ENCODE measurements around the gene DIO3.

The DIO3 gene

DNA sequence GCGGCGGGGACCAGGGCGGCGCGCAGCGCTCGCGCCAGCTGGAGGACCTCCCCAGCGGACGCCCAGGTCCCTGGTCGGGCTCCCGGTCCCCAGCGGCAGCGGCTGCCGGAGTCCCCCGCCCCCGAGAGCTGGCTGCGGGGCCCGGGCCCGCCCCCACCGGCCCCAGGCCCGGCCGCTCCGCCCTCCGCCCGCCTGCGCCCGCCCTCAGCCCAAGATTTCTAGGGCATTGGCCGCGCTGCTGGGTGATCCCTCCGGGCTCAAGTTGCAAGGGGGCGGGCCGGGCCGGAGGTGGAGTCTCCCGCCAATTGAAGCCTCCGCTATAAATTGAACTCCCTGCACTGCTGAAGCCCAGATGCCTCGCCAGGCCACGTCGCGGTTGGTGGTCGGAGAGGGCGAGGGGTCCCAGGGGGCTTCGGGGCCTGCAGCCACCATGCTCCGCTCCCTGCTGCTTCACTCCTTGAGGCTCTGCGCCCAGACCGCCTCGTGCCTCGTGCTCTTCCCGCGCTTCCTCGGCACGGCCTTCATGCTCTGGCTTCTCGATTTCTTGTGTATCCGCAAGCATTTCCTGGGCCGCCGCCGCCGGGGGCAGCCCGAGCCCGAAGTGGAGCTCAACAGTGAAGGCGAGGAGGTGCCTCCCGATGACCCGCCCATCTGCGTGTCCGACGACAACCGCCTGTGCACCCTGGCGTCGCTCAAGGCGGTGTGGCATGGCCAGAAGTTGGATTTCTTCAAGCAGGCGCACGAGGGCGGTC, at the start of gene DIO3:
DIO3 (plus strand) TSS at position 351 of the 752 bp plus-strand sequence.
- no peak for DNase-seq

DNA sequence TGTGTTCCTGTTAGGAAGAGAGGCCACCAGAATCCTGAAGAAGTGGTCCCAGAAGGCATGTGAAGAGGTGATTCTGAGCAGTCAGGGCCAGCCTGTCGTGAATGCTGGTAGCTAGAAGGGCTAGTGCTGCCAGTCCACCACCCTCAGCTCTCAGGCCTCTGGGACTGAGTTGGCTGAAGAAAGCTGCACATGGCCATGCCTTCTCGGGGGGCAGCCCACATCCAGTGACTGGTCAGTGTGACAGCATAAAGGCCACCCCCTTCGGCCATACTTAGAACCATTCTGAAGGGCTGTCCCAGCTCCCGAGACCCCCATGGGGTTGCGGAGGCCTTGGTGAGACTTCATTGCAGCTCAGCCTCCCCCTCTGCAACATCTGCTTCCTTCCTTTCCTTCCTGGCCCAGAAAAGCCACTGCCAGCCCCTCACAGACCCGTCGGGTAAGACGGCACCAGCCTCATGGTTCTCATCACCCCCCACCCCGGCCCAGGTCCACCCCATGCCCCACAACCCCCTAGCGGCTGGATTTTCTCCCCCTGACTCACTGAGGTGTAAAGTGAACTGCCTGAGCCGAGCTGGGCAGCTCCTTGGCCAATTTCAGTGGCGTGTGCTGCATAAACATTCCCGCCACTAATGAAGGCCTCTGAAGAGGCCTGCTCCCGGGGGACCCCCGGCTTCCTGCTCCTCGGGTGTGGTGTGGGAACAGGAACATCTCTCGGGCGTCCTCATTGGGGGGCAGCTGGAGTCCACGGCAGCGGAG, 49.5 kb upstream of the DIO3 start:
- no peak for DNase-seq

GRCh38 chr14:101512376-101512695, 49.0 kb upstream of the DIO3 start:
- DNase-seq, result no peak

DNA sequence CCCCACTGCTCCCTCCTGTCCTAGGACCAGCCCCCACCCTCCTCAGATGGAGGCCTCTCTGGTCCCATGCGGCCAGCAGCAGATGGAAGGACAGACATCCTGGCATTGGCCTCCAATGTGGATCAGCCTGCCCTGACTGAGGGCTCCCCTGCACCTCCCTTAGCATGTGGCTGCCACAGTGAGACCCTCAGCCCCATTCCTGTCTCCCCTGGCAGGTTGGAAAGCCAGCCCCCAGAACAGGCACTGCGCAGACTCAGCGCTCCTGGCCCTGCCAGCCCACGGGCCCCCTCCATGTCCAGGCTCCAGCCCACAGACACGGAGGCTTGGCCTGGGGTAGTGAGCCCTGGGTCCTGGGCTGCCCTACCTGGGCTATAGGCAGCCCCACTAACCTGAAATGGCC, 47.2 kb upstream of the DIO3 start:
- no peak for DNase-seq

GRCh38 chr14:101516401-101516800, 44.9 kb upstream of the DIO3 start:
- DNase-seq, result no peak

DNA sequence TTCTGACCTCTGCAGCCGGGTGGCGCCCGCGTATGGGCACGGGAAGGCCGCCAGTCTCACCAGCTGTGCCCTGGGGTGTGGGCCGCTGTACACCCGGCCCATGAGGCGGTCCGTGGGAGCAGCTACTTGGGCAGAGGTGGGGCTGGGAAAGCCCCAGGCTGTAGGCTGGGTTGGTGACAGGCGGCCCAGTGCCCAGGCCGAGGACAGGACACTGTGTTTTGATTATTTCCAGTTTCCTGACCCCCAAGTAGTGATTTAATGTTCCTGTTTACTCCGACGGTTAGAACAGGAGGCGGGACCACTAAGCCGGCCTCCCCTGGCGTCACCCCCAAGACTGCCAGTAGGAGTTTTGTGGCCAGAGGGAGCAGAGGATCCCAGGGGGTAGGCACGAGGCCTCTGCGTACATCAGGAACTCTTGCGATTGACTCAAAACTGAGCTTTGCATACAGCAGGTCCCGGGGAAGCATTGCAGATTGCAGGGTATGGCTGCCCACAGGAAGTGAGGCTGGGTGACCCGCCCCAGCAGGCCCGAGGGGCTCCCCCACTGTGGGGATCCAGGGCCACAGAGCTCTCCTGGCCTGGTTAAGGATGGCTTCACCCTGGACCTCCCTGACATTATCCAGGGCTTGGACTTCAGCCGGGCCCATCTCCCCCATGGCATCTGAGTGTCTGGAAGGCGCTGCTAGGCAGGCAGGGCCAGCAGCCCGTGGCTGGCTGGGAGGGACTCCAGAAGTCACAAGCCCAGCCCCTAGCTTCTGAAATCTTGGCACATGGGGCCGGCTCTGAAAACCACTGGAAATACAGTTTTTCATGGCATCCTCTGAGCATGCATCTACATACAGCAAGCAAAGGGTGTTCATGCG, 42.5 kb upstream of the DIO3 start:
- no peak for DNase-seq

DNA sequence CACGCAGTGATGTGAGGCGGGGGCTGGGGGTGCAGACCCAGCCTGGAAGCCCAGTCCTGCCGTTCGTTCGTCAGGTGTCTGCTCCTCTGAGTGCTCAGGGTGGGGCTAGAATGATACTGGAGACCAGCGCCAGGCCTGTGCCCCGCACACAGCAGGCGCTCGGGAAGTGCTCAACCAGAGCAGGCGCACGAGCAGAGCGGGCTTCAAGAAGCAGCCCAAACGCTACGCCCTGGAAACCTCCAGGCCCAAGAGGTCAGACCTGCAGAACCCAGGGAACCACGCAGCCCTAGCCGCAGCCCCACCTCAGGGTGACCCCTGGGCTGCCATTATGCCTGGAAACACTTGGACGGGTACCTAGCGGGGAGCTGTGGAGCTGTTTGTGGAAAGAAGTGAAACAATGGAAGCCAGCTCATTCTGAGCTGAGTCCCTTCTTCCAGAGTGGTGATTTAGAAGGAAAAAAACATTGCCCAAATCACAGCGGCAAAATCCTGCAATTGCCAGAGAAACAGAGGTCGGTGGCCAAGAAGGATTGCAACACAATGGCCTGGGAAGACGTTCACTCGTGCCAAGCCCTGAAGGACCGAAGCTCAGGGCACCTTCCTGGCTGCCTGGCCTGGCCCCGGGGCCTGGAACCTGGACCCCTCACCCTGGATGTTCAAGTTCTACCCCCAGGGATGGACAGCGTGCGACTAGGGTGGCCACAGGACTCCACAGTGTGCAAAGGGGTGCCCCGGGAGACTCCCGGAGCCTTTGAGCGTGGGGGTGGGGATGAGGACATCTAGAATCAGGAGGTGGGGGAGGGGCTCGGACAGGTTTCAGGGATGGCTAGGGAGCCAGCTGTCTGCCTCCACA, 40.4 kb upstream of the DIO3 start:
- DNase-seq, result no peak

GRCh38 chr14:101521473-101521915, 39.8 kb upstream of the DIO3 start:
- no peak for DNase-seq

- no peak for DNase-seq
Observed at GRCh38 chr14:101521978-101522377, 39.3 kb upstream of the DIO3 start.

- DNase-seq, result no peak
Observed at GRCh38 chr14:101525640-101526527, 35.4 kb upstream of the DIO3 start.

GRCh38 chr14:101527987-101528386, 33.3 kb upstream of the DIO3 start:
- DNase-seq, result no peak

DNA sequence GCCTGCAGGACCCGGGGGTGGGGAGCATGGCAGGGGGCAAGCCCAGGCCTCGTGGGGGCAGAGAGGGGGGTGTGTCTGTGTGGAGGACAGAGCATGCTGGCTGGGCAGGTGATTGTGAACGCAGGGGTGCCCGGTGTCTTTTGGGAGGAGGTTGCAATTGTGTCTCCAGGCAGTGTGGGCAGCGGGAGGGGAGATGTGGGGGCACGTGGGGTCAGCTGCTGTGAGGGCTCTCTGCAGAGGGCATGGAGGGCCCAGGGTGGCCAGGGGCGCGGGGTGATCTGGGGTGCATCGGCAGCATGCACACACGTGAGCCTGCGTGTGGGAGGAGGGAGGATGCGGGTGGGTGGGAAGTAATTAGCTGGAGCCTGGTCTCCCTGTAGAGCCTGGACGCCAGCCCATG, 32.2 kb upstream of the DIO3 start:
- DNase-seq, result no peak

DNA sequence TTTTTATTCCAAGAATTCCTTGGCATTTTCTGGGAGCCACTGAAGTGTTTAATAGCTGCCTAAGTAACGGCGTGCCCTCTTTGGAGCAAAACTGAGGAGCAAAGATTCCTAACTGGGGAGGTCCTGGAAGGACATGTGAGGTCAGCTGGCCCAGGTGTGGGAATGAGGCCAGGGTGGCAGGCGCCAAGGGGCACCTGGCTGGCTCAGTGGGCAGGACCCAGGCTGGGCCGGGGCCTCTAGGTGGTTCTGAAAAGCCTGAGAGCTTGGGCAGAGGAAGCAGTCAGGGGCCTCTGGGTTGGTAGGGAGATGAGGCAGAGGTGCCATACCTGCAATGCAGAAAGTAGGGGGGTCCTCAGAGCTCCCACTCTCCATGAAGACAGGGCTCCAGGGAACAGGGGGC, 27.1 kb upstream of the DIO3 start:
- DNase-seq, result no peak

DNA sequence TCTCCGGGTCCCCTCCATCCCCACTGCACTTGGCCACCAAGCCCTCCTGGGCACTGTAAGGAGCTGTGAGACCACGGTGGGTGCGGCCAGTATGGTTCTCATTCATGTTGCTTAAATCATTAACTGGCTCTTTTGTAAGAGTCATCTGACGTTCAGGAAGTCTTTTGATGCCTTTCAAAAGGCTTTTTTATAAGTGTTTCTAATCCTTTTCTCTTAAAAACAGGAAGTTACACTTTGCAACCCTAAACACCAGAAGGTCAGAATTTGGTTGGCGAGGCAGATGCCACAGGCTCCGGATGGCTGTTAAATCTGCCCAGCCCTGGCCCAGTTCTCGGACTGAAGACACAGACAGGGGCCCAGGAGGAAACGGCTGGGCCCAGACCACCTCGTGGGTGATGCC, 26.1 kb upstream of the DIO3 start:
- DNase-seq, result peak in 1 of 2 donors; percentile 25

GRCh38 chr14:101535701-101536207, 25.5 kb upstream of the DIO3 start:
- DNase-seq, result no peak

DNA sequence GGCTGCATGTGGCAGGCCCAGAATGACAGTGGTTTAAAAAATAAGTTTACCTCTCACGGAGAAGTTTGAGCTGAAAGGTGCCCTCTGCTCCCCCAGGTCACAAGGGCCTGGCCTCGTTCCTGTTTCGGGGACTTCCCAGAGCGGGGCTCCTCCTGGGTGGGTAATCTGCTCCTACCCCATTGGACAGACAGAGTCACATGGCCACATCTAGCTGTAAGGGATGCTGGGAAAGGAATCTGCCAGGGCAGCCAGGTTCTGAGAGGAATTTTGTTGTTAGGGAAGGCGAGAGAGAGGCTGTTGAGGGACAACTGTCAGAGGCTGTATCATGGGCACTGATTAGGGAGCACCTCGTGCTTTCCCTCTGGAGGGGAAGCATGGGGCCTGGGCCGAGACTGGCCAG, 24.0 kb upstream of the DIO3 start:
- DNase-seq, result no peak

GRCh38 chr14:101538878-101539277, 22.4 kb upstream of the DIO3 start:
- DNase-seq, result no peak

GRCh38 chr14:101539880-101540279, 21.4 kb upstream of the DIO3 start:
- DNase-seq, result no peak

- no peak for DNase-seq
Observed at GRCh38 chr14:101540481-101541462, 20.5 kb upstream of the DIO3 start.

DNA sequence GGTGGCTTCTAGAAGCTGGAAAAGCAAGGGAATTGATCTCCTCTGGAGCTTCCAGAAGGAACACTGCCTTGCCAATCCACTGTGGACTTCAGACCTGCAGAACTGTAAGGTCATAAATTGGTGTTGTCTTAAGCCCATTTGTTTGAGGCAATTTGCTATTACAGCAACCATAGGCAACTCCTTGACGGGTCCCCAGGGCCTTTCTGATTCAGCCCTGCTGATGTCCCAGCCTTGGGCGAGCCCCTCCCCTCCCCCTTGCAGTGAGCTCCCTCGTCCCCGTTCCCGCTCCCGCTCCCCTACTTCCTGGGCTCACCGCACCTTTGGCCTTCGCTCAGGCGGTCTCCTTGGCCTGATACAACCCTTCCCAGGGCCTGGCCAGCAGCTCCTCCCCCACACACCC, 18.9 kb upstream of the DIO3 start:
- DNase-seq, result no peak
